Right cardiac atrium (tissue), 5 donors: ENCODE data around the gene ICAM1. TPM values are rescaled to one million over a fixed set of nuclear protein-coding genes. Genes with fewer than 3 reads are reported as not detected.

ENCODE experiments used
- ATAC-seq, 2 donors: fragments of 200-7000 bp; cut with Tn5 transposase; one replicate each; pipeline versions ENCODE4 v1.8.0 to v1.9.1; 2020; ENCODE audit warnings: moderate library complexity in 2 of 2, mild to moderate bottlenecking in 1 of 2
- DNase-seq, 3 donors: peaks; one replicate each; pipeline ENCODE4 v3.0.0-alpha.2; 2020
- H3K27ac ChIP-seq: one replicate; pipeline ENCODE4 v1.5.1; 2013; ENCODE audit warnings: mild to moderate bottlenecking, low read length, control low read depth, moderate library complexity
- H3K27me3 ChIP-seq: one replicate; pipeline ENCODE4 v1.6.1; 2013; ENCODE audit not compliant: control insufficient read depth, insufficient read depth
- H3K4me1 ChIP-seq: one replicate; pipeline ENCODE4 v1.6.1; 2013; ENCODE audit warnings: low read length; ENCODE audit not compliant: control insufficient read depth, insufficient read depth
- H3K4me3 ChIP-seq: one replicate; pipeline ENCODE4 v1.5.1; 2013; ENCODE audit warnings: low read length, control low read depth
- H3K9me3 ChIP-seq: one replicate; pipeline ENCODE4 v1.6.1; 2013; ENCODE audit warnings: low read length; ENCODE audit not compliant: control insufficient read depth
- WGBS: extraction: QIAGEN DNeasy Blood & Tissue Kit; methylation state at CpG from one replicate; pipeline ENCODE4 v1.1.7; 2013; 5-methylcytosine and 5-hydroxymethylcytosine counted together
- intact Hi-C, 4 donors: fragments of 100-400 bp; cut with DNase I; formaldehyde crosslinking; loops; one replicate each; pipeline versions ENCODE4 v1.11.0 to v1.14.0; 2022 to 2023
- polyA plus RNA-seq: library from polyadenylated mRNA; stranded (reverse); fragments of 200-250 nt; gene quantifications from one replicate; pipeline ENCODE4 v1.2.3, GENCODE V29; 2013
- total RNA-seq, 4 donors: library from RNA; stranded (reverse); fragmentation: NEBNext Ultra II Directional; extraction: Animal tissue kit (Norgen Biotek cat#: 25700); gene quantifications; one replicate each; pipeline ENCODE4 v1.2.1, GENCODE V29; 2021
- donor health status: healthy with polysubstance abuse.
- donor health status: DM: no; HTN: yes; CAD: no.
- donor health status: DM: no; HTN: no; CAD: no.
- donor health status: DM: no; HTN: yes; CAD: no; lungs with severe emphysema.
- donor health status: DM: yes; HTN: yes; CAD: no.

Gene ICAM1
- total and polyA plus RNA-seq, 5 donors, result 8.4 to 14.5 (median 9.8) TPM

GRCh38 chr19:10243606-10244005 is 27.3 kb upstream of the ICAM1 start:
- 96% methylated on average over 7 of the region's 7 CpGs for WGBS

GRCh38 chr19:10245189-10245939 is 25.6 kb upstream of the ICAM1 start:
- intact Hi-C loops, result loop anchor here in 1 of 4 donors (10.0 kb wide), 1 partner anchor 311 kb away; the partner anchor contains the start of gene OLFM2
- WGBS, result 87% methylated on average over 9 of the region's 9 CpGs
- Histone ChIP-seq H3K4me1 (no peaks in the 10 kb centered on the region), H3K27ac (no peak overlapping the region), H3K27me3 (no peaks in the 10 kb centered on the region), H3K9me3 (no peaks in the 10 kb centered on the region), H3K4me3 (no peak overlapping the region)
- DNase-seq (no peak), ATAC-seq (no peak)

More at GRCh38 chr19:10243606-10244005, 27.3 kb upstream of the ICAM1 start:
- H3K27me3 ChIP-seq, result no peaks in the 10 kb centered on the region
- H3K9me3 ChIP-seq, result no peaks in the 10 kb centered on the region
- no peaks in the 10 kb centered on the region for H3K4me1 ChIP-seq
- no peak overlapping the region for H3K27ac ChIP-seq
- ATAC-seq (no peak), DNase-seq (no peak)
- H3K4me3 ChIP-seq, result no peak overlapping the region
- intact Hi-C loops, result loop anchor here in 1 of 4 donors (10.0 kb wide), 1 partner anchor 309 kb away; the partner anchor contains the start of gene OLFM2

- no peaks in the 10 kb centered on the region for H3K4me1 ChIP-seq
- WGBS, result 85% methylated on average over 6 of the region's 6 CpGs
- intact Hi-C loops, result loop anchor here in 1 of 4 donors (10.0 kb wide), 1 partner anchor 312 kb away; the partner anchor contains the start of gene OLFM2
- no peak for ATAC-seq
- no peak overlapping the region for H3K27ac ChIP-seq
- DNase-seq, result no peak
- no peaks in the 10 kb centered on the region for H3K9me3 ChIP-seq
- no peak overlapping the region for H3K4me3 ChIP-seq
- no peaks in the 10 kb centered on the region for H3K27me3 ChIP-seq
These were observed 24.4 kb upstream of the ICAM1 start for GRCh38 chr19:10246511-10246910.

- DNase-seq, result peak; percentile 96 to 99 (median 97)
- intact Hi-C loops, result loop anchor here in 2 of 4 donors (5.0 to 10.0 kb wide), 2 partner anchors 57 to 320 kb away; partner anchors contain the start of gene DNMT1 (in 1 of the 2)
- peak; percentile 95 for ATAC-seq
- peak within 1 kb of the TSS; percentile 38 for H3K27ac ChIP-seq
- peak within 1 kb of the TSS; percentile 56 for H3K4me3 ChIP-seq
- WGBS, result under 1% methylated on average over 77 of the region's 77 CpGs
- H3K9me3 ChIP-seq, result no peaks in the 10 kb centered on the region
- no peaks in the 10 kb centered on the region for H3K4me1 ChIP-seq
- no peaks in the 10 kb centered on the region for H3K27me3 ChIP-seq
These were observed 18.9 kb upstream of the ICAM1 start, which contains the start of gene MRPL4 for GRCh38 chr19:10251792-10252694. Gene MRPL4, plus strand, starts transcription at chr19:10252214. Its CDS starts 40 bp downstream, at chr19:10252254.

GRCh38 chr19:10252707-10253106 is 18.2 kb upstream of the ICAM1 start:
- ATAC-seq (no peak), DNase-seq (no peak)
- H3K4me1 ChIP-seq, result no peaks in the 10 kb centered on the region
- intact Hi-C loops, result loop anchor here in 2 of 4 donors (5.0 to 10.0 kb wide), 2 partner anchors 58 to 320 kb away; partner anchors contain the start of gene DNMT1 (in 1 of the 2)
- H3K27ac ChIP-seq, result no peak overlapping the region
- peak overlapping the region; percentile 56 for H3K4me3 ChIP-seq
- WGBS, result 26% methylated on average over 8 of the region's 8 CpGs
- no peaks in the 10 kb centered on the region for H3K27me3 ChIP-seq
- H3K9me3 ChIP-seq, result no peaks in the 10 kb centered on the region

- intact Hi-C loops, result loop anchor here in 2 of 4 donors (5.0 to 10.0 kb wide), 2 partner anchors 59 to 322 kb away; partner anchors contain the start of gene DNMT1 (in 1 of the 2)
- DNase-seq, result no peak
- Histone ChIP-seq H3K4me1 (no peaks in the 10 kb centered on the region), H3K4me3 (no peak overlapping the region), H3K27me3 (no peaks in the 10 kb centered on the region), H3K27ac (no peak overlapping the region), H3K9me3 (no peaks in the 10 kb centered on the region)
- 88% methylated on average over 3 of the region's 3 CpGs for WGBS
- no peak for ATAC-seq
These were observed 16.7 kb upstream of the ICAM1 start for GRCh38 chr19:10254244-10254643.

- no peak for DNase-seq
- Histone ChIP-seq H3K4me1 (no peaks in the 10 kb centered on the region), H3K4me3 (no peak overlapping the region), H3K27ac (no peak overlapping the region), H3K9me3 (no peaks in the 10 kb centered on the region), H3K27me3 (no peaks in the 10 kb centered on the region)
- intact Hi-C loops, result loop anchor here in 2 of 4 donors (5.0 to 10.0 kb wide), 2 partner anchors 61 to 137 kb away; partner anchors contain the start of gene DNMT1 (in 1 of the 2)
- no peak for ATAC-seq
- WGBS, result 95% methylated on average over 2 of the region's 2 CpGs
These were observed 15.6 kb upstream of the ICAM1 start for GRCh38 chr19:10255358-10255757.

- intact Hi-C loops, result loop anchor here in 2 of 4 donors (5.0 to 10.0 kb wide), 2 partner anchors 62 to 136 kb away; partner anchors contain the start of gene DNMT1 (in 1 of the 2)
- 81% methylated on average over 18 of the region's 18 CpGs for WGBS
- no peak for DNase-seq
These were observed 14.4 kb upstream of the ICAM1 start for GRCh38 chr19:10256551-10256950.

GRCh38 chr19:10256970-10257615 is 13.8 kb upstream of the ICAM1 start:
- no peaks in the 10 kb centered on the region for H3K4me1 ChIP-seq
- 78% methylated on average over 9 of the region's 9 CpGs for WGBS
- DNase-seq (no peak), ATAC-seq (no peak)
- no peaks in the 10 kb centered on the region for H3K27me3 ChIP-seq
- intact Hi-C loops, result loop anchor here in 2 of 4 donors (5.0 to 10.0 kb wide), 2 partner anchors 62 to 135 kb away; partner anchors contain the start of gene DNMT1 (in 1 of the 2)
- no peak overlapping the region for H3K27ac ChIP-seq
- no peak overlapping the region for H3K4me3 ChIP-seq
- H3K9me3 ChIP-seq, result no peaks in the 10 kb centered on the region

More at GRCh38 chr19:10256551-10256950, 14.4 kb upstream of the ICAM1 start:
- no peak overlapping the region for H3K27ac ChIP-seq
- H3K9me3 ChIP-seq, result no peaks in the 10 kb centered on the region
- no peak for ATAC-seq
- no peaks in the 10 kb centered on the region for H3K4me1 ChIP-seq
- no peaks in the 10 kb centered on the region for H3K27me3 ChIP-seq
- H3K4me3 ChIP-seq, result no peak overlapping the region
